GM18873 (cell line): ENCODE results near the gene CDRT15.
"Not testable (repeated sequence)": the region's sequence is repeated elsewhere in the genome, so short reads cannot be mapped to it uniquely, and the experiment has no call there.

Experiments used
- ATAC-seq: cut with Tn5 transposase; IDR thresholded peaks from one replicate; pipeline ENCODE4 v1.9.1; 2021; ENCODE audit warnings: mild to moderate bottlenecking, moderate library complexity, moderate number of reproducible peaks; ENCODE audit not compliant: unreplicated experiment, low FRiP score

CDRT15 gene

DNA sequence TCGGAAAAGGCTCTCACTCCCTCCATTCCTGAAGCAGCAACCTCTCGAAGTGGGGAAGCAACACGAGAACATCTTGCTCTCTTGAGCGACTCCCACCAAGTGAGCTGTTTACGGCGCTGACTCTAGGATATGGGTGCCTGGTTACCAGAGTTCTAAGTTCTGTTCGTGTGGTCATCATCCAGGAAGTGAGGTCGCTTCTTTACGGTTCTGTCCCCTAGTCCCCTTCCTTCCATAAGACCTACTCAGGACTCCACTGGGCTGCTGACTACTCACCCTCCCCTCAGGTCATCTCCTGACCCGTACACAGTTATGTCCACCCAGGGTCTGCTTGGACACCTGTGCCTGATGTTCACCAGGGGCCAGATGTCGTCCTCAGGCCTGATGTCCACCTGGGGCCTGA is at the start of gene CDRT15:
TSS of gene CDRT15 (minus strand) at position 101 of the 400 bp plus-strand sequence. CDS start at position 72, 29 bp downstream.
- not testable (repeated sequence) for ATAC-seq

DNA sequence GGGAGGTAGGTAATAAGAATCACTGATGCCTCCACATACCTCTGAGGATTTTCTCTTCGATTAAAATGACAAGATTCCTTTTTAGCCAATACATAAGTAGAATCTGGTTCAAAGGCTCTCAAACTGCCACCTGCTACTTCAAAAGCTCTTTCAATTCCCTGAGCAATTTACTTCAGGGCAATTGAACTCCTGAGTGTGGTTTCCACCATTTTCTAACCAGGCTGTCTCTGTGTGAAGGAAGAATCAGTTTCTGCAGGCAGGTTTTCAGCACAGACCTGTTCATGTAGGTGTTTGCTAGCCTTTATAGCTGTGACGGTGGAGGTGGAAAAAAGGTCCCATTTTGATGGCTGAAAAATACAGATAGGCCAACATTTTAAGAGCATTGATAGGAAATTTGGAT is 46.1 kb upstream of the CDRT15 start:
- ATAC-seq = no peak

DNA sequence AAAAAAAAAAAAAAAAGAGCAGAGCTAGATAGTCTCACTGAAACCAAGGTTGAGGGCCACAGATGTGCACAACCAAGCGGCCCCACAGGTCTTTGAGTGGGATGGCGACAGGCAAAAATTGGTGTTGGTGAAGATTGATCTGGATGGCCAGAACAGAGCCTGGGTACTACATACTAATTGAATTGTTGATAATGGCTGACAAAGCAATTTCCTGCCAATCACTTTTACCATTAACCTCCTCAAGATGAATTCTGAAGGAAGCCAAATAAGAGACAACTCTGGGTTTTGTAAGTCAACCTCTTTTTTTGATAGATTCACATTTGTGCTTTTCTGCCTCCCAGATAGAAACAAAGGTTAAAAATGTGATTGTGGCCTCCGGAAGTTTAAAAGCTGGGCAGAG is 44.9 kb upstream of the CDRT15 start:
- no peak for ATAC-seq

DNA sequence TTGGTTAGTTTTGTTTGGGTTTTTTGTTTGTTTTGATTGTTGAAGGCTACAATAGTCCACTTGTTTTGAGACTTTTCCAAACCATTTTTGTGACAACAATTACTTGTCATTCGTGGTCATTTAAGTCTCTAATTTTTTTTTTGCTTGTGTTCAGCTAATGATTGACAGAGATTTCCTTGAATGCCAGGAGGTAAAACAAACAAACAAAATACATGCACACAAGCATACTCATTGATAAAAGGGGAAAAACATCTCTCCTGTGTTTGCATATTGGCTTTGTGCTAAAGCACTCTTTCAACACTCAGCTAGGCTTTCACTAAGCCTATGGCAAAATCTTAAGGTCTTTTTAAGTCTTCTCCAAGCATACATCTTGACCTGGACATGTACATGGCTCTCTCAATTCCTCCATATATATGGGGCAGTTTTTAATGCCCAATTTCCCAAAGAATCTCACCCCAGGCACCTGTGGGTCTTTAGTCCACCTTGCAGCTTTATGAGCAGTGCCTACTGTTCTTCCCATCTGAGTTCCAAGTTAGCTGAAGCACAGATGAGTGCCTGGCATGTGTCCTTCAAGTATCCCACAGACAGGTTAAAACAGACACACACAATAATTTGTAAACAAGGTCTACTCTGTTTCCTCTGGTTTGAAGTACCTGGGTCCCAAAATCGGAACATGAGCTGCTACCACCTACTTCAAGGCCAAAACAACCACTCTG is 40.0 kb upstream of the CDRT15 start:
- ATAC-seq = no peak

DNA sequence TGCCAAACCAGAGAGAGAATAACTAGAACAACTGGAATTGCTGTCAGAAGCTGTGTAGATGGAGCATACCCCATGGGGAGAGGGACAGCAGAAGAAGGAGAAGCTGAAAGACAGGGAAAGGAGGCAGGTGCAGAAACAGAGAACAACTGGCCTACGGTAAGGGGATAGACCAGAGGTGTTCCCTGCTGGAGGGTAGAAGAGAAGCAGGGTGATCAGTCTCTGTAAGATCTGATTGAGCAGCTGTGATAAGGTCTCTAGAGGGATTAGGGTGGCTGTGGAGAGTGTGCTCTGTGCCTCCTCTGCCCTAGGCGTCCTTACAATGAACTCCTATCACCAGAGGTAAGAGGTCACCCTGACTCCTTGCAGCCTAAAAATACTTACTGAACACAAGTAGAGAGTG is 33.8 kb upstream of the CDRT15 start:
- no peak for ATAC-seq

DNA sequence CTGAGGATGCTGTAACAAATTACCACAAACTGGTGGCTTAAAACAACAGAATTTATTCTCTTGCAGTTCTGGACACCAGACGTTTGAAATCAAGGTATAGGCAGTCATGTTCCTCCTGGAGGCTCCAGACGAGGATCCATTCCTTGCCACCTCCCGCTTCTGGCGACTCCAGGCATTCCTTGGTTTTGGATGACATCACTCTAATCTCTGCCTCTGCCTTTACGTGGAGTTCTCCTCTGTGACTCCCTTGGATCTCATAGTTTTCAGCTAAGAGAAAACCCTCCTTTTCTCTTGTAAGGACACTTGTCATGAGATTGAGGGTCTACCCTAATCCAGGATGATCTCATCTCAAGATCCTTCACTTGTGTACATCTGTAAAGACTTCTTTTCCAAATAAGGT is 32.8 kb upstream of the CDRT15 start:
- no peak for ATAC-seq

DNA sequence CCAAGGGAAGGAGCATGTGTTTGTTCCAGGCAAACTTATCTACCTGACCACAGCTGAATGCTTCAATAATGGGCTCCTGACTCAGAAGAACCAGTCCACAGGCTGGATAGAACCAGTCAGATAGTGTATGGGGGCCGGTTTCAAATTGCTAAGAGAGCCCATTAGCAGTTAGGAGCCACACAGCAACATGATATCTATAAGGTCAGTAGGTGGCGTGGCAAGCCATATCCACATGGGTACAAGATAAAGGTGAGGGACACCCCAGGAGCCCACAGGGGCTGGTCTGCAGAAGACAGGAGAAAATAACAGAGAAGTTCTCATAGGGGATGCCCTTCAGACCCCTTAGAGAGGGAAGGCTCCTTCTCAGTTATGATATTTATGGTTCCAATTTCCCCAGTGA is 31.6 kb upstream of the CDRT15 start:
- ATAC-seq = no peak

DNA sequence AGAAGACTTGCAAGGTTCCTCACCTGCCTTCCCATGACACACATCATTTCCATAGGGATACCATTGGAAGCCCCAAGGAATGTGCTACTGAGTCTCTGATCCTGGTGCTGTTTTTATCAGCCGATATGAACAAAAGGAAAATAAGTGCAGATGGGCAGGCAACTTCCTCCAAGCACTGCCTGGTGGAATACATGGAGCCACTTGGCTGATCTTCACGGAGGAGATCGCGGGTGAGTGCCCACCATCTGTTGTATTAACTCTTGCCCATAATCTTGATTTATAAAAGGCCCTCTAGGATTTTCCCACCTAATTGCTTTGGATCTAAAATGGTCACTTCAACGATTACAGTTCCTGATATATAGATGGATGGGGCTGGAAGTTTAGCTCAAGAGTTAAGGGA is 24.7 kb upstream of the CDRT15 start:
- no peak for ATAC-seq

DNA sequence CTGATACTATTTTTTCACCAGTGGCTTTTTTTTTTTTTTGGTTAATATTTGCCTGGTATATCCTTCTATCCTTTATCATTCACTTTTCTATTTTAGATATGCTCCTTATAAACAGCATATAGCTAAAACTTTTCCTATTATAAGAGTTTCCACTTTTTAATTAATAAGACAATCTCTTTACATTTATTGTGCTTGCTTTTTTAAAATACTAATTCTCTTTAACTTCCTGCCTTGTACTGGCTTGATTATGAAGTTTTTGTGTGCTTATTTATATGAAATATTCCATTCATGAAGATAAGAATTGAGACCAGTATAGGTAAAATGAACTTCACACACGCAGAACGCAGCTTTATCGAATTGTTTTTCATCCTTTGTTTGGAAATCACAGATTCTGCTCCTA is 9.0 kb upstream of the CDRT15 start:
- no peak for ATAC-seq

DNA sequence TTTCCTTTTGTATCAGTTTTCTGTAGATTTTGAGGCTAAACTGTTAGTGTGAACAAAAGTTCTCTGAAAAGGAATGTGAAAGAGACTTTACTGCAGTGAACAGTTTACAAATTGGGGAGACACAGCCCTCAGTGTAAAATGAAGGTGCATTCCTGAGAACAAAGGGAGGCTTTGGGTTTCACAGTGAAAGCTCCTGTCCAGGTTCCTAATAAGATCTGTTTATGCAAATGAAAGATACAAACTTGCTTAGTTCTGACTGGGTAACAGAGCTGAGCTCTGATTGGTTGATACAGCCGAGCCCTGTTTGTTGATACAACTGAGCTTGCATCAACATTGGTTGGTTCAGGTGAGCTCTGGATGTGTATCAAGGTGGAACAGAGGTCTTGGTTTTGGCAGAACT is 8.3 kb upstream of the CDRT15 start:
- no peak for ATAC-seq

DNA sequence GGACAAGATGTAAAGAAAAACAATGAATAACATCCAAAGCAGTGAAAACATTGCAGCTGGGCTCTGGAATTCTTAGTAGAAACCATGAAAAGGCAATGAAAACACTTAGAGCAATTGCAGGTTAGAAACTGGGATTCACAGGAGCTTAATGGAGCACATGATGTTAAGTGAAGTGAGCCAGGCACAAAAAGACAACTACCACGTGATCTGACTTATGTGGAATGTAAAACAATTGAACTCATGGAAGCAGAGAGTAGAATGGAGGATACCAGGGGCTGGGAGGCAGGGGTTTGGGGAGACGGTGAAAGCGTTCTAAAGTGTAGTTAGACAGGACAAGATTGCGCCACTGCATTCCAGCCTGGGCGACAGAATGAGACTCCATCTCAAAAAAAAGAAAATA is 2.6 kb upstream of the CDRT15 start:
- ATAC-seq = not testable (repeated sequence)

DNA sequence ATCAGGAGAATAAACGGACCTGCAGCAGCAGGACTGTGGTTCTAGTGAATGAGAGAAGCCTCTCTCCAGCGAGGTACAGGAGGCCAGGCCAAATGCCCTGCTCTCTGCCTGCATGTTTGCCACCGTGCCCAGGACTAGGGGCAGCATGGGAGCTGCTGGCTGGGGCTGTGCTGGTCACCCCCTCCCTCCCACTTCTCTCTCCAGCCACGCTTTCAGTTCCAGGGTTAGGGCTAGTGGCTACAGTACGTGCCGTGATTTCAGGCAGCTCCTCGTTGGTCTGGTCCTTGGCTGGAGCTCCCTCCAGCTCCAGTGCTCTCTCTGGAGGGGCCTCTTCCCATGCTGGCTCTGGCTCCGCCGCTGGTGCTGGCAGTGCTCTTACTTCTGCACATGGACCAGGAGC is 630 bp downstream of the CDRT15 start:
- ATAC-seq = not testable (repeated sequence)

DNA sequence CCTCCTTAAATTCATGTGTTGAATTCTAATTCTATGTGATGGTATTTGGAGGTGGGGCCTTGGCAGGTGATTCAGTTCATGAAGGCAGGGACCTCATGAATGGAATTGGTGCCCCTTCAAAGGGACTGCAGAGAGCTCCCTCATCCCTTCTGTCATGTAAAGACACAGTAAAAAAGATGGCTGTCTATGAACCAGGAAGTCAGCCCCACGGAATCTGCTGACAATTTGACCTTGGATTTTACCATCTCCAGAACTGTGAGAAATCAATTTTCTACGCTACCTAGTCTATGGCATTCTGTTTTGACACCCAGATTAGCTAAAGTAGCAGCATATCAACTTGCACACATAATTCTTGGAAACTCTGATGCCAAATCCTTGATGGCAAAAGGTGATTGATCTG is 1.6 kb downstream of the CDRT15 start:
- ATAC-seq = not testable (repeated sequence)

DNA sequence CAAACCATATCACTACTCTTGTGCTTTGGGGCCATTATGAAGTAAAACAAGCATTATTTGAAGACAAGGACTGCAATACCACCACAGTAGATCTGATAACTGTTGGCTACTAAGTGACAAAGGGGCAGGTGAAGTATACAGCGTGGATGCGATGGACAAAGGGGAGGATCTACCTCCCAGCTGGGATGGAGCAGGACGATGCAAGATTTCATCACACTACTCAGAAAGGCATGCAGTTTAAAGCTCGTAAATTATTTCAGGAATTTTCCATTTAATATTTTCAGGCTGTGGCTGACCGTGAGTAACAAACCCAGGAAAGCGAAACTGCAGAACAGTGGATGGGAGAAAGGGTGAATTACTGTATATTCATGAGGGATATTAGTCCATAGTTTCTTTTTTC is 5.5 kb downstream of the CDRT15 start:
- ATAC-seq = not testable (repeated sequence)

DNA sequence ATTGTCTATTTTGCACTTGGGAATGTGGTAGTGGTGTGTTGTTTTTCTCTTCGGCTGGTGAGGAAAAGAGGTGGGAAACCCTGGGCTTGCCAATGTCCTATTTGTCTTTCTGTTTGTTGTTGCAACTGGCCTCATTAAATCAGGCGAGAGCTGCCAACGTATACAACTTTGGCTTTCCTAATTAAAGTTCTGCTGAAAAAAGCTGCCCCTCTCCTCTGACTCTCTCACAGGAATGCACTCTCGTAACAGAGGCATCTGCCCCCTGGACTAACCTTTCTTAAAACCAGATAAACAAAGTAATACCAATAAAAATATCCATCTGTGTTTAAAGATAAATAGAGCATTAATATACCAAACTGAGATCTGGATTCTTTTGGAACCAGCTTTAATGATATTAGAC is 7.8 kb downstream of the CDRT15 start:
- ATAC-seq = no peak

DNA sequence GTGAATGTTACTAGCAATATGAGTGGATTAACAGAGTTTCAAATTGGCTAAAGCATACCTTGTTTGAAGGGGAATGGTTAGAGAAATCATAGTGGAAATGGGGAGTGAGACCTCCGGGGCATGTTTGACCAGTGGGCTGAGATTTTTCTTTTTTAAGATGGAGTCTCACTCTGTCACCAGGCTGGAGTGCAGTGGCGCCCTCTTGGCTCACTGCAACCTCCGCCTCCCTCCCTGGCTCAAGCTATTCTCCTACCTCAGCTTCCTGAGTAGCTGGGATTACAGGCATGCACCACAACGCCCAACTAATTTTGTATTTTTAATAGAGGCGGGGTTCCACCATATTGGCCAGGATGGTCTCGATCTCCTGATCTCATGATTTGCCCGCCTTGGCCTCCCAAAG is 9.6 kb downstream of the CDRT15 start:
- no peak for ATAC-seq

DNA sequence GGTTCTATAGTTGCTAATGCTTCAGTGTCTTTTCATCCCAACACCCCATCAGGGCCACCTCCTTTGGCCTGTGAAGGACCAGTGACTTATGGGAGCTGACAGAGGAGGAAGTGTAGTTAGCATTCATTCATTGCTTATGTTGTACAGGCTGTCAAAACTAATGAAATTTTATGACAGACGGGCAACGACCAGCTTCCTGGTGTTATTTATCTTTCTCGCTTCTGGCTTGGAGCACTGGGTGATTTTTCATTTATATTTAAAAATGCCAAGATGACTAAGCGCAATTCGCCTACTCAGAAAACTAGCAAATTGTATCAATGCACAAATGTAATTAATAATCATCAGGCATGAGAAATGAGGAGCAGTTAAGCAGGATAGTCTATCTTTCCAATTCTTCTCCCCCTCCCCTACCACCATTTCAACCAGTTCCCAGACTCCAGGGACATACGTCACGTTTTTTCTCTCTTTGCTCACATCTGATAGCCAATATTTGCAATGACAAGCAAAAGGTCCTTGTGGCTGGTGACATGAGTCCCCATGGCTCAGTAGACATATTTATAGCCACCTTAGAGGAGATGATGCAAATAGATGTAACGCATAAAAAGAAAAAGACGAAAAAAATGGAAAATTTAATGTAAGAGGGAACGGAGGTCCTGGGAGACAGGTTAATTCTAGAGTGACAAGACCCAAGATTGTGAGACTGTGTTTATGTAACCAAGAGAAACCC is 11.2 kb downstream of the CDRT15 start:
- ATAC-seq = no peak

DNA sequence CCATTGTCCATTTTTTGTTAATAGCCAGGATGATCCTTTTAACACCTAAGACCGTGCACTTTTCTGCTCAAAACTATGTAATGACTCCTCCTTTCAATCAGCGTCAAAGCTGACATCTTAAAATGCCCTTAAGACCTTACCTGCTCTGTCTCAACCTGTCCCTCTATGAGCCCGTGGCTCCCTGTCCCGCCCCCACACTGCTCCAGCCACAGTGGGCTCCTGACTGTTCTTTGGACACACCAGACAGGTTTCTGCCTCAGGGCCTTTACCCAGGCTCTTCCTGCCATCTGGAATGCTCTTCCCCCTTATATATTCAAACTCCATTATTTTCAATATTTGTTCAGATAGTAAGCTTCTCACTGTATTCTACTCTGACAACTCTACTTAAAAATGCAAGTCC is 14.1 kb downstream of the CDRT15 start:
- no peak for ATAC-seq

DNA sequence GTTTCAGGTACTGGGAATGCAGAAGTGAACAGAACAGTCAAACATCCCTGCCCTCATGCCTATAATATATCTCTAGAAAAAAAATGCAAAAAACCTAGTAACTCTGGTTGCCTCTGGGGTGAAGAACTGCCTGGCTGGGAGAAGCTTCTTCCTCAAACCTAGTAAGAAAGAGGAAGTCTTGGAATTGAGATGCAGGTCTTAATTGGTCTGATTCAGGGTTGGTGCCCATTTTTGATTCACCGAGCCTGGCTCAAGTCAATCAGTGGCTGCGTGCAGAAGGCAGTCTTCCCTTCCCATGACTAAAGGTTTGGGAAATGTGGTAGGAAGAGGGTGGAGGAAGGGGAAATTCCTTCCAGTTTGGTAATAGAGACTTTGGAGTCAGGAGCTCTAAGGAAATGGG is 22.4 kb downstream of the CDRT15 start:
- ATAC-seq = no peak

DNA sequence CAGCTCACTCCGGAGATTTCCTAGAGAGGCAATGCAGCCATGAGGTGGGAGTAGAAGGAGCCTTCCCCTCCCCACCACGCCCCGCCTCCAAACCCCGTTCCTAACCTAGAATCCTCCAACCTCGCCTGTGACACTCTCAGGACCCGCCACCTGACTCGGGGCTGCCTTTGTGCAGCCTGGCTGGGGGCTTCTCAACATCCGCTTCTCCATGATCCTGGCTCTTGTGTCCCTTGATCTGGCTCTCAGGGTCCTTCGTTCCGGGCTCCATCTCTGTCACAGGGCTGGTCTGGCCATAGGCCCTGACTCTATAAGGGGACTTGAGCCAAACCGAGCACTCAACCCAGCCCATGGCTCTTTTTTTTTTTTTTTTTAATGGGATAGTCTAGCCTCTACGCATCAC is 24.3 kb downstream of the CDRT15 start:
- no peak for ATAC-seq

DNA sequence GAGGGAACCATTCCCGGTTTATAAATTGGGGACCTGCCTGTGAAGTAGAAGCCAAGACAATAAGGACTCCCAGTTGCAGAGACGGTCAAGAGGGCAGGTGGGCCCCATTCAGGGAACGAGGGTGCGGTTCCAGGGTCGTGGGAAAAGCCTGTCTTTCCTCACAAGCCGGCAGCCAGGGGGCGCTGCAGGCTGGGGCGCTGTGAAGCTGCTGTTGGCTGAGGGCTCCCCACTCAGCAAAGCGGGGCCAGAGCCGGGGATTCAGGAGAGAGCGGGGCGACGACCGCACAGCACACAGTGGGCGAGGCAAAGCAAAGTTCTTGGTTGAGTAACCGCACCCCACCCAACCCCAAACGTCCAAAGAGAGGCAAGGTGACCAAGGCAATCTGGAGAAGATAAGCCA is 24.9 kb downstream of the CDRT15 start:
- no peak for ATAC-seq

DNA sequence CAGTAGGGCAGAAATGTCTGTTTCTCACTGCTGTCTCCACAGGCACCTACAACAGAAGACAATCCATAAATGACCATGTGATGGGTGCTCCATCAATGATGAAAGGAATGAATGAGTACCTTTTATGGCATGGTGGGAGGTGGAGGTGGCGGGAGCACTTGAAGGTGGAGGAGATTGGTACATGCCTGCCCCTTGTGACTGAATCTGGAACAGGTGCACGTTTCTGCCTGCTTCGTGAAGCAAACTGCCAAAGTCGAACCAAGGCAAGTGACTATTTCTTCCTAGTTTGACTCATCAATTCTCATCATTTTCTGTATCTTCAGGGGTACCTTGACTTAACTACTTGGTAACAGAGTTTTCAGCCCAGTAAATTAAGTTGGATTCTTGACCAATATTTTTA is 25.4 kb downstream of the CDRT15 start:
- ATAC-seq = no peak
